WERI-Rb-1 (cell line): ENCODE measurements around the gene IFNK.

Experiments
- DNase-seq: peaks from one replicate; pipeline ENCODE4 v3.0.0-alpha.2; 2020
- H3K27ac ChIP-seq: fragments of 250-450 bp; sonication (Bioruptor Pico); 2 replicates; pipeline ENCODE4 v1.5.1; 2020; ENCODE audit warnings: mild to moderate bottlenecking, moderate library complexity
- H3K27me3 ChIP-seq: fragments of 250-450 bp; sonication (Bioruptor Pico); 2 replicates; pipeline ENCODE4 v1.5.1; 2021; ENCODE audit warnings: mild to moderate bottlenecking, low read depth, moderate library complexity; ENCODE audit not compliant: insufficient read depth, severe bottlenecking
- H3K36me3 ChIP-seq: fragments of 250-450 bp; sonication (Bioruptor Pico); 2 replicates; pipeline ENCODE4 v1.5.1; 2020; ENCODE audit warnings: mild to moderate bottlenecking, moderate library complexity
- H3K4me3 ChIP-seq: 2 replicates; pipeline ENCODE4 v1.5.1; 2011; ENCODE audit warnings: low read depth, mild to moderate bottlenecking, control low read depth, low read length
- H3K9me3 ChIP-seq: fragments of 250-450 bp; sonication (Bioruptor Pico); 2 replicates; pipeline ENCODE4 v1.5.1; 2021; ENCODE audit warnings: mild to moderate bottlenecking, moderate library complexity; ENCODE audit not compliant: severe bottlenecking
- TF ChIP-seq, protein P1 (sequence below): IDR thresholded peaks from 2 replicates; pipeline ENCODE4 v1.5.1; 2011; ENCODE audit warnings: low read depth, mild to moderate bottlenecking, control low read depth, inconsistent platforms, low read length

The IFNK gene

DNA sequence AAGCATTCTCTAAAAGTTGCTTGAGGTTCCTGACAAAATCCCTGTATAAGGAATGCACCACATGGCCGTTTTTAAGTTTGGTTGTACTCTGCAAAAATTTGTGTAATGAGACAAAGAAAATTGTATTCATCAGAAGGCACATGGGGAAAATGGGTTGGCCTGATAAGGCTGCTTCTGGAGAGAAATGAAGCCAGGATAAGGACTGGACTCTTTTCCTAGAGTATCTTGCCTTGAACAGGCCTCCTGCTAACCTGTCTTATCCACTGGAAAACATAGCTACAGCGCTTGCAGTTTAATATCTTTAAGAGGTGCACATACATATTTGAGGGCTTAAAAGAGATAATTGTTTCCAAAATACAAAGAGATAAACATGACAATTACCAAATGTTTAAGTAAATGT, 41.4 kb upstream of the IFNK start:
- Histone ChIP-seq H3K4me3 (no peak overlapping the region), H3K36me3 (no peaks in the 10 kb centered on the region), H3K9me3 (peaks cover 6% of the 10 kb centered on the region), H3K27ac (no peak overlapping the region), H3K27me3 (no peaks in the 10 kb centered on the region)
- TF ChIP-seq, protein P1, sequence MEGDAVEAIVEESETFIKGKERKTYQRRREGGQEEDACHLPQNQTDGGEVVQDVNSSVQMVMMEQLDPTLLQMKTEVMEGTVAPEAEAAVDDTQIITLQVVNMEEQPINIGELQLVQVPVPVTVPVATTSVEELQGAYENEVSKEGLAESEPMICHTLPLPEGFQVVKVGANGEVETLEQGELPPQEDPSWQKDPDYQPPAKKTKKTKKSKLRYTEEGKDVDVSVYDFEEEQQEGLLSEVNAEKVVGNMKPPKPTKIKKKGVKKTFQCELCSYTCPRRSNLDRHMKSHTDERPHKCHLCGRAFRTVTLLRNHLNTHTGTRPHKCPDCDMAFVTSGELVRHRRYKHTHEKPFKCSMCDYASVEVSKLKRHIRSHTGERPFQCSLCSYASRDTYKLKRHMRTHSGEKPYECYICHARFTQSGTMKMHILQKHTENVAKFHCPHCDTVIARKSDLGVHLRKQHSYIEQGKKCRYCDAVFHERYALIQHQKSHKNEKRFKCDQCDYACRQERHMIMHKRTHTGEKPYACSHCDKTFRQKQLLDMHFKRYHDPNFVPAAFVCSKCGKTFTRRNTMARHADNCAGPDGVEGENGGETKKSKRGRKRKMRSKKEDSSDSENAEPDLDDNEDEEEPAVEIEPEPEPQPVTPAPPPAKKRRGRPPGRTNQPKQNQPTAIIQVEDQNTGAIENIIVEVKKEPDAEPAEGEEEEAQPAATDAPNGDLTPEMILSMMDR = no peak
- no peak for DNase-seq

DNA sequence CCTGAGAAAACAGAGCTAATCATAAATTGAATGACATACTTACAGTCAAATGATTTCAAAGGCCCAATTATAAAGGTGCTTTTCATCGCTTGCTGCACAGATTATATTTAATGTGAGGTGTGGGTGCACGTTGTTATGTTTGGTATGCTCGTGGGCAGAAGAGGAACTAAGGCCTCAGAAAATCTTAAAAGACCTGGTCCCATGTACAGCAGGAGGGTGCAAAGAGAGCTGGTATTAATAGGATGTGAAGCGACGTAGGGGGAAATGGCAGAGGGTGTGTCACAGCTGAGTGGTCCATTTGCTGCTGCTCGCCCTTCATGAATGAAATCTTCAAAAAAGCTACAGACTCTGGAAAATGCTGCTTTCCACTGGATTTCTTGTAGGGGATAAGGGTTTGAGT, 40.5 kb upstream of the IFNK start:
- Histone ChIP-seq H3K27me3 (no peaks in the 10 kb centered on the region), H3K36me3 (no peaks in the 10 kb centered on the region), H3K27ac (no peak overlapping the region), H3K4me3 (no peak overlapping the region), H3K9me3 (peaks cover 2% of the 10 kb centered on the region)
- TF ChIP-seq, protein P1 = no peak
- DNase-seq = no peak

DNA sequence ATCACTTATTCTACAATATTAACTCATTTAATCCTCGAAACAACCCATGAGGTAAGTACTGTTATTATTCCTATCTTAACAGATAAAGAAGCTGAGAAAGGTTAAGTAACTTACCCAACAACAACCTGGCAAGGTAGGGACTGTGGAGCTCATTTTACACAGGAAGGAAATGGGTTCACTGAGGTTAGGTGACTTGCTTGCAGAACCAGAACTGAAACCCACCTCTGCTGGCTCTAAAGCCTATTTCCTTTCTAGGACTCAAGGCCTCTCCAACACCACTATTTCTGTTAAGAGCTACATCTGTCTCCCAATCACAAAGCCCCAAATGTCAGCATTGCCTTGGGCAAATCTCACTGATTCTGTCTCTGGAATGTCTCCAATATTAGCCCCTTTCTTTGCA, 38.9 kb upstream of the IFNK start:
- no peak for DNase-seq
- Histone ChIP-seq H3K27ac (no peak overlapping the region), H3K9me3 (no peaks in the 10 kb centered on the region), H3K27me3 (no peaks in the 10 kb centered on the region), H3K4me3 (no peak overlapping the region), H3K36me3 (no peaks in the 10 kb centered on the region)
- TF ChIP-seq, protein P1 = no peak

DNA sequence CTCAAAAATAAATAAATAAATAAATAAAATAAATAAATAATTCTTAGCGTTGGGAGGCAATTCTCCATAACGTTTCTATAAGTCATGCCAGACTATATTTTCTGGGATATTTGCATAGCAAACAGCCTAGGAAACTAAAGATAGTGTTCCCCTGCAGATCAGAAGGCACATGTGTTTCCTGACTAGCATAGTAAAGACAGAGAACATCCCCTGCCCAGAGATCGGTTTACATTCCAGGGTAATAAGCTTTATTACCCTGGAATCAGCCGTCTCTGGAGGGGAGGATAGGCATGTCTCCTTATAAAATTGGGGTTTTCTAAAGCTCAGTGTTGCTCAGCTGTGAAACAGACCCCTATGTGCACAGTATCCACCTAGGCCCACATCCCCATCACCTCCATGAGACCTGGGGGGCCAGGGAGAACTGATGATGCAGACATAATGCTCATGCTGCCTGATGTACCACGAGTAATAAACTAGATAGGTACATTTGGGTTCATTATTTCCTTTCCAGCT, 36.9 kb upstream of the IFNK start:
- Histone ChIP-seq H3K27me3 (no peaks in the 10 kb centered on the region), H3K4me3 (no peak overlapping the region), H3K27ac (no peak overlapping the region), H3K36me3 (no peaks in the 10 kb centered on the region), H3K9me3 (no peaks in the 10 kb centered on the region)
- no peak for DNase-seq
- TF ChIP-seq, protein P1 = no peak

DNA sequence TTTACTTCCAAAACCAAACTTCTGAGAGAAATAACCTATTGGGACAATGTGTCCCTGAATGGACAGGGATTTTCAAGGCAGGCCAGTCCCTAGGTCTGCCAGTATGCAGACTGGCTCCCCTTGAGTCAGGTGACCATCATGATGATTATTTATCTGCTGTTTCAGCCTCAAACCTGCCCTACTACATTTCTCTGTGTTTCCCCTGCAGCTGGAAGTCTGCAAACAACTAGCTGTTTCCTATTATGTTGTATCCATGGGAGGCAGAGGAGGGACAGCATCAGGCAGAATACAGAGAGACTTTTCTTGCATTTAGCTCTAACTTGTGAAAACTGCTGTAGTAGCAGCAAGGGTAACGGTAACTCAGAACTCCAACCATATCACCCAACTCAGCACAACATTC, 36.2 kb upstream of the IFNK start:
- Histone ChIP-seq H3K27me3 (no peaks in the 10 kb centered on the region), H3K4me3 (no peak overlapping the region), H3K36me3 (no peaks in the 10 kb centered on the region), H3K27ac (no peak overlapping the region), H3K9me3 (no peaks in the 10 kb centered on the region)
- TF ChIP-seq, protein P1 = no peak
- DNase-seq = no peak
